ENCODE results near the gene GDAP1L1.

GRCh38 chr20:44328428-44328827, 81.3 kb downstream of the GDAP1L1 start:
- TF ChIP-seq MAX (IDR thresholded peaks at IDR 0.05) (no peak), POLR2A (IDR thresholded peaks at IDR 0.05; ENCODE audit: low read length) (no peak), JUN (IDR thresholded peaks at IDR 0.05) (no peak), BHLHE40 (IDR thresholded peaks at IDR 0.05; ENCODE audit: low read depth, low read length) (no peak), MYC (IDR thresholded peaks at IDR 0.05; ENCODE audit: borderline replicate concordance, low read length) (no peak), CEBPB (IDR thresholded peaks at IDR 0.05) (no peak), MAZ (IDR thresholded peaks at IDR 0.05; ENCODE audit: borderline replicate concordance, low read depth, low read length) (no peak), CTCF (IDR thresholded peaks at IDR 0.05) (no peak), USF2 (IDR thresholded peaks at IDR 0.05) (no peak), ELK1 (IDR thresholded peaks at IDR 0.05; ENCODE audit: low read depth, low read length) (no peak)
